T-helper 17 cell (primary cell): Measurements from ENCODE around the gene KLHL12. TPM values are rescaled to one million over a fixed set of nuclear protein-coding genes. Genes with fewer than 3 reads are reported as not detected.
A peak's percentile ranks its signal among the peaks of the same experiment; 100 is the strongest.

ENCODE experiments used
- ATAC-seq: fragments of 150-1000 bp; cut with Tn5 transposase; 2 replicates; pipeline ENCODE4 v1.10.0; 2021; ENCODE audit warnings: mild to moderate bottlenecking, moderate library complexity
- DNase-seq, 3 donors: peaks; one replicate each; pipeline versions ENCODE4 v3.0.0 to v3.0.0-alpha.2; 2020 to 2021
- H3K9me3 ChIP-seq: one replicate; pipeline ENCODE4 v1.7.0; 2013; ENCODE audit warnings: low read length, mild to moderate bottlenecking; ENCODE audit not compliant: control insufficient read depth, poor library complexity, severe bottlenecking
- H3K27ac Mint-ChIP-seq: one replicate; pipeline ENCODE4 v1.8.0; 2022; ENCODE audit warnings: mild to moderate bottlenecking, moderate library complexity, mixed read lengths
- H3K27me3 Mint-ChIP-seq: one replicate; pipeline ENCODE4 v1.8.0; 2022; ENCODE audit warnings: mixed read lengths
- H3K36me3 Mint-ChIP-seq: one replicate; pipeline ENCODE4 v1.8.0; 2022; ENCODE audit warnings: low read depth, mixed read lengths
- H3K4me1 Mint-ChIP-seq: one replicate; pipeline ENCODE4 v1.8.0; 2022; ENCODE audit warnings: mild to moderate bottlenecking, mixed read lengths
- H3K4me3 Mint-ChIP-seq: one replicate; pipeline ENCODE4 v1.8.0; 2022; ENCODE audit warnings: mild to moderate bottlenecking, moderate library complexity, mixed read lengths
- total RNA-seq, 4 donors: library from RNA in 2 of 4; stranded (reverse) in 2 of 4; gene quantifications; one replicate each; pipeline ENCODE4 v1.2.3 and lab custom pipeline; 2022 to 2026

The KLHL12 gene
- total RNA-seq, result 10 to 100 TPM; 16.7 to 21.1 TPM
- total RNA-seq (lab: John Stamatoyannopoulos, UW), result 34.3 to 62.9 reads per million in 2 donors

DNA sequence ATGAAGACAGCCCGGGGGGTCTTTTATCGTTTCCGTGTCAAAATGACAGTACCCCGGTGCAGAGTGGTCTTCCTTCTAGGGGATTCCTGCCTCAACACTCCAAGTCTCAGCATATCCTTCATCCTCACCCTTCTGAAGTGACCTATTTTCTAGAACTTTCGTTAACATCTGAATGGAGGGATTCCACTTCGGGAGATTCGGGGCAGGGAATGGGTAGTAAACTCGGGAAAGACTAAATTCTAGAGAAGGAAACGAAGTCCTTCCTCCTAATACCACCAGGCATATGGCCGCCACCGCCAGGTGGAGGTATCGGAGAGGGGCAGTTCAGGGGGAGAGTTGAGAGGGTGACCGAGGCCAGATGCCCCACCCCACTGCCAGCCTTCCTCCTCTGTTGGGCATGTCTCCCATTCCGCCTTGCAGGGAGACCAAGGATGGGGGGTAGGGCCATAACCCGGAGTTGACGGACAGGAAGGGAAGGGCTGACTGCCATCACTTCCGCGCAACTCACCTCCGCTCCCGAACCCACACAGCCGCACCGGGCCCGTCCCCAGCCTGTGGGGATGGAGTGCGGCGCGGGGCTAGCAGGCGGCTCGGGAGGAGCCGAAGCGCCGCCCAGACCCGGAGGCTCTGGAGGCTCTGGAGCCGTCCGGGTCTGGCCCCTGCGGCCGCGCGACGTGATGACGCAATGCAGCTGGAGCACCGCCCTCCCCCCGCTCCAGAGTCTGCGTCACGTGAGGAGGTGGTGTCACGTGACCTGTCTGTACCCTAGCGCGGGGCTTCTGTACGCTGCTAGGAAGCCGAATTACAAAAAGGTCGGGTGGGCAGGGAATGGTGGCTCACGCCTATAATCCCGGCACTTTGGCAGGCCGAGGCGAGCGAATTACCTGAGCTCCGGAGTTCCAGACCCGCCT lies at the start of gene KLHL12:
TSS of gene KLHL12 (minus strand) at position 654 of the 911 bp plus-strand sequence. CDS start 2,072 bp downstream, outside the sequence.
- no peaks in the 10 kb centered on the region for H3K27me3 Mint-ChIP-seq

DNA sequence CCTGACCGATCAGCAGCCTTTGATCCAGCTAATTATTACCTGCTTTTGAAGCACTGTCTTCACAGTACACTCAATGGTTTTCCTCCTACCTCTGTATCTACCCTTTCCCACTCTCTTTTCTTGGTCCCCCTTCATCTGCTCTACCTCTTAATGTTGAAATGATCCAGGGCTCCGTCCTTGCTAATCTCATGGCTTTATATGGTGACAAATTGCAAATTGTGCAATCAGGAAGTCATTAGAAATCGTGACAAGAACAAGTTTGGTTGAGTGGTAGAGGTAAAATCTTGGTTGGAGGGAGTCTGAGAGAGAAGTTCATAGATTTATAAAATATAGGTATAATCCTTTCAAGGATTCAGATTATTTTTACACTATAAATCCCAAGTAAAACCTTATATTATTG lies 49.6 kb upstream of the KLHL12 start:
- peaks cover 46% of the 10 kb centered on the region for H3K27me3 Mint-ChIP-seq
- H3K27ac Mint-ChIP-seq, result no peak overlapping the region
- no peak for DNase-seq
- no peak overlapping the region for H3K4me3 Mint-ChIP-seq
- H3K4me1 Mint-ChIP-seq, result peaks cover 3% of the 10 kb centered on the region
- H3K36me3 Mint-ChIP-seq, result peaks cover 8% of the 10 kb centered on the region
- no peak for ATAC-seq
- H3K9me3 ChIP-seq, result no peaks in the 10 kb centered on the region

More for the DNA sequence above, at the start of gene KLHL12:
- peaks cover 2% of the 10 kb centered on the region for H3K36me3 Mint-ChIP-seq
- peak; percentile 95 for ATAC-seq
- DNase-seq, result peak; percentile 87 to 91 (median 91)
- no peaks in the 10 kb centered on the region for H3K9me3 ChIP-seq
- peak within 1 kb of the TSS; percentile 93 for H3K4me3 Mint-ChIP-seq
- peaks cover 17% of the 10 kb centered on the region for H3K4me1 Mint-ChIP-seq
- H3K27ac Mint-ChIP-seq, result peak within 1 kb of the TSS; percentile 91

DNA sequence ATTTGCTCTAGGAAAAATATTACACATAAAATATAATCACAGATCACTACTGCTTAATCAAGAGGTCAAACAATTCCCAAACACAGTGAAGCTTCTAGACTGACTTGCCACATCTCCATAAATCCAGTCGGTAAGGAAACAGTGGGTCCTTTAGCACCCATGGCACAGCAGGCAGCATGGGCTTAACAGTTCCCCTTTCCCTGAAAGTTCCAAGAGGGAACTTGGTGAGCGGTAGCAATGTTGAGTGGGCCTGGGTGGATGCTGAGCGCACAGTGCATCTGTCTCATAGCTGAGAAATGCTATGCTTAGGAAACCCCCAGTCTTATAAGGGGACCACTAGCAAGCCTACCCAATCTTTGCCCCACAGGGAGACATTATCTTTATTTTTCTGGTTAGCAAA lies 47.8 kb upstream of the KLHL12 start:
- peaks cover 3% of the 10 kb centered on the region for H3K4me1 Mint-ChIP-seq
- peaks cover 38% of the 10 kb centered on the region for H3K27me3 Mint-ChIP-seq
- no peak overlapping the region for H3K4me3 Mint-ChIP-seq
- DNase-seq (no peak), ATAC-seq (no peak)
- H3K9me3 ChIP-seq, result no peaks in the 10 kb centered on the region
- no peak overlapping the region for H3K27ac Mint-ChIP-seq
- H3K36me3 Mint-ChIP-seq, result peaks cover 7% of the 10 kb centered on the region

DNA sequence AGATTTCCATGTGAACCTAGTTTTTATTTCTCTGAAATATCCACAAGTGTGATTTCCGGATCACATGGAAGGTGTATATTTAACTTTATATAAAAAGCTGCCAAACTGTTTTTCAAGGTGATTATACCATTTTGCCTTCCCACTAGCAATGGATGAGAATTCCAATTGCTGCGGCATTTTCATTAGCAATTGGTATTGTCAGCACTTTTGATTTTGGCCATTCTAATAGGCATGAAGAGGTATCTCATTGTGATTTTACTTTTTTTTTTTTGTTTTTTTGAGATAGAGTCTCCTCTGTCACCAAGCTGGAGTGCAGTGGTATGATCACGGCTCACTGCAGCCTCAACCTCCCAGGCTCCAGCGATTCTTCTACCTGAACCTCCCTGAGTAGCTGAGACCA lies 45.0 kb upstream of the KLHL12 start:
- ATAC-seq (no peak), DNase-seq (no peak)
- Mint-ChIP-seq H3K27ac (no peak overlapping the region), H3K4me3 (no peak overlapping the region), H3K27me3 (peaks cover 10% of the 10 kb centered on the region), H3K4me1 (peaks cover 17% of the 10 kb centered on the region), H3K36me3 (peaks cover 4% of the 10 kb centered on the region)
- no peaks in the 10 kb centered on the region for H3K9me3 ChIP-seq

DNA sequence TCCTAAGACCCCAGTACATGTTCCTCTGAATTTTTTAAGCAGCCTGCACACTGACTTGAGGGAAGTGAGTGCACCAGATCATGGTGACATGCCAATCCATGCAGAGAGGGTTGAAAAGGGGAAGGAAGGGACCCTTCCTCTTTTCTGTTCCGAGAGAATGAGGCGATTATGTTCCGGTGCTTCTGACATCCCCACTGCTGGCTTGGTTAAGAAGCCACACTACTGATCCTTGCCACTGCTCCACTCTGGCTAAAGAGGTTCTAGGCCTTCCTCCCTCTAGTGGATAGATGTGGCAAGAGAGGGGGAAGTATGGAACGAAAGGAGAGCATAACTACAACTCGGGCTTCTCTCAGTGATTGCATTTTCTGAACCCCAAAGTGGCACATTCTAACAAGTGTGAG lies 41.9 kb upstream of the KLHL12 start:
- no peak for DNase-seq
- peak; percentile 43 for ATAC-seq
- Mint-ChIP-seq H3K27ac (peak overlapping the region; percentile 86), H3K4me1 (peaks cover 27% of the 10 kb centered on the region), H3K27me3 (no peaks in the 10 kb centered on the region), H3K4me3 (no peak overlapping the region), H3K36me3 (peaks cover 3% of the 10 kb centered on the region)
- no peaks in the 10 kb centered on the region for H3K9me3 ChIP-seq

DNA sequence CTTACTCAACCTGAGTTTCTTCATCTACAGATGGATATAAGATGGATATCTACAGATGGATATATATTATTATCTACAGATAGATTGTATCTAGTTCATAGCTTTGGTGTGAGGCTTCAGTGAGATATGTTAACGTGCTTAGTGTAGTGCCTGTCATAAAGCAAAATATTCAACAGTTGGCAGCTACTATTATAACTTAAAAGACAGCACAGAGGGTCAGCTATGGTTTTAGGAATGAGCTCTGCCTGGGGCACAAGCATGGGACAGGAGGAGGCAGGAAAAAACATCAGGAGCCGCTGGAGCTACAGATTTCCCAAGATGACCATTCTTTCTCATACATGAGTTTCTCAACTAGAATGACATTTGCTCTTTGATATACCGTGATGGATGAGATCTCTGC lies 41.3 kb upstream of the KLHL12 start:
- Mint-ChIP-seq H3K4me3 (peak overlapping the region; percentile 87), H3K27ac (peak overlapping the region; percentile 86), H3K36me3 (peaks cover 5% of the 10 kb centered on the region), H3K4me1 (peaks cover 30% of the 10 kb centered on the region), H3K27me3 (no peaks in the 10 kb centered on the region)
- no peaks in the 10 kb centered on the region for H3K9me3 ChIP-seq
- ATAC-seq (no peak), DNase-seq (no peak)

DNA sequence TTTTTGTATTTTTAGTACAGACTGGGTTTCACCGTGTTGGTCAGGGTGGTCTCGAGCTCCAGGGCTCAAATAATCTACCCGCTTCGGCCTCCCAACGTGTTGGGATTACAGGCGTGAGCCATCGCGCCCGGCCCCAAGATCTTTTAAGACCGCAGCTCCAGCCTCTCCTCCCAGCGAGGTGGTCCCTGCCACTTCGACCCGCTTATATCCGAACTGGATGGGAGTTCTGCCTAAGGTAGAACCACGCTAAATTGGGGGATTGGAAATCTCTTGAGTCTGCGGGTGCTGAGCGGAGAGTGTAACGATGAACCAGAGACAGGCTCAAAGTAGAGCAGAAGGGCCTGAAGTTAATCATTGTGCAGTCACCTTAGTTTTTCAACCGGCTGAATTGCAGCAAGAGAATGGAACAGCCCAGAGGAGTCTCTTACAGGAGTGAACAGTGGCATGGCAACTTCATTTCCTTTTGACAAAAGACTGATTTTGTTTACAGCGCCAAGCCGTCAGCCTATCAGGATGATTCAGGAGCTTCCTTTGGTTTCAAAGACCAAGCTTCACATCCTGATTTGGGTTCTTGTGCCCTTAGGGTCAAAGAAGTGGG lies 40.7 kb upstream of the KLHL12 start:
- ATAC-seq (peak; percentile 16), DNase-seq (no peak)
- Mint-ChIP-seq H3K27ac (peak overlapping the region; percentile 86), H3K4me1 (peaks cover 30% of the 10 kb centered on the region), H3K36me3 (peaks cover 5% of the 10 kb centered on the region), H3K4me3 (peak overlapping the region; percentile 87), H3K27me3 (no peaks in the 10 kb centered on the region)
- no peaks in the 10 kb centered on the region for H3K9me3 ChIP-seq

DNA sequence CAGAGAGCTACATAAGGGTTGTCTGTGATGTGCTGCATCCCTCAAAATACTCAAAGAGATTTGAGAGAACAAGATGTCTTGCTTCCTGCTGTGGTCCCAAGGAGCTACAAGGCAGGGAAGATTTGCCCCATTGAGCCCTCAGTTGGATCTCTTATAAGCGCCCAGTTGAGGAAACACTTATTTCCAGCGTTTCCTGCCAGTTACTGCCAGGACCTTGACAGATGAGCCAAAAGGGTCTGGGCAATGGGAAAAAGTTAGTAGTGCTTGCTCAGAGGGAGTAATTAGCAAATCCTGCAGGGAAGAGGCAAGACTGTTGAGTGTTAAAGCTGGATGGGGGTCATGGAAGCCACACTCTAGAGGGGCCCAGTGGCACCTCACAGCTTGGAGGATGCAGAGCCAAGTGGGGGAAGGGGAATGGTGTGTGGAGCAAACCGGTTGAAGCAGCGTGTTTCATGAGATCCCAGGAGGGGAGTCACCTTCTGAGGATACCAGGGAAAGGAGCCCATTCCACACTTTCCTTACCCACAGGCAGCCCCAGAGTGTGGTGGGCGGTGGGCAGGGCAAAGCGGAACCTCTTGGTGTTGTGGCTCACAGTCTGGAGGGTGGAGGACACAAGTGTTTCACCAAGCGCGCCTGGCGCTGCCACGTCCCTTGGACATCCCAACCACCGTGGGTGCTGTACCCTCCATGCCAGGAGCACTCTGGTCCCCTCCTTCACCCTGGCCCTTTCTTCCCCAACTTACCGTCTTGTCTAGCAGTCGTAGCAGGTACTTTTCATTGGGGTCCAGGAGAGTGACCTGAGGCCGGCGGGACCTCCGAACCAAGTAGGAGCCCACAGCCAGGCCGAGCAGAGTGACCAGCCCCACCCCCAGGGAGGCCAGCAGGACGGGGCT lies 39.2 kb upstream of the KLHL12 start:
- Mint-ChIP-seq H3K4me1 (peaks cover 32% of the 10 kb centered on the region), H3K36me3 (peaks cover 5% of the 10 kb centered on the region), H3K27me3 (no peaks in the 10 kb centered on the region), H3K4me3 (peak overlapping the region; percentile 88), H3K27ac (peak overlapping the region; percentile 79)
- DNase-seq, result no peak
- no peaks in the 10 kb centered on the region for H3K9me3 ChIP-seq
- ATAC-seq, result no peak

DNA sequence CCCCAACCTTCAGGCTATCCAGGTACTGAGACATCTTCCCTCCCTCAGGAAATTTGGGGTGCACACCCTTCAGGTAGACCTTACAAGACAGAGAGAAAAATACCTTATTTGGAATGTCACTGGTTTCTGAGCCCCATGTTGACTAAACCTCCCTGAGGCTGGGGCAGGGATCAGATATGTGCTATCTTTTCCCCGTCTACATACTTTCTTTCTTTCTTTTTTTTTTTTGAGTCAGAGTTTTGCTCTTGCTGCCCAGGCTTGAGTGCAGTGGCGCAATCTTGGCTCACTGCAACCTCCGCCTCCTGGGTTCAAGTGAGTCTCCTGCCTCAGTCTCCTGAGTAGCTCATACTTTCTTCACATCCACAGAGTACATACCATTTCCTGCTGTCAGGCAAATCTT lies 38.4 kb upstream of the KLHL12 start:
- Mint-ChIP-seq H3K36me3 (peaks cover 5% of the 10 kb centered on the region), H3K4me1 (peaks cover 32% of the 10 kb centered on the region), H3K4me3 (no peak overlapping the region), H3K27me3 (no peaks in the 10 kb centered on the region), H3K27ac (peak overlapping the region; percentile 79)
- ATAC-seq (no peak), DNase-seq (no peak)
- H3K9me3 ChIP-seq, result no peaks in the 10 kb centered on the region

DNA sequence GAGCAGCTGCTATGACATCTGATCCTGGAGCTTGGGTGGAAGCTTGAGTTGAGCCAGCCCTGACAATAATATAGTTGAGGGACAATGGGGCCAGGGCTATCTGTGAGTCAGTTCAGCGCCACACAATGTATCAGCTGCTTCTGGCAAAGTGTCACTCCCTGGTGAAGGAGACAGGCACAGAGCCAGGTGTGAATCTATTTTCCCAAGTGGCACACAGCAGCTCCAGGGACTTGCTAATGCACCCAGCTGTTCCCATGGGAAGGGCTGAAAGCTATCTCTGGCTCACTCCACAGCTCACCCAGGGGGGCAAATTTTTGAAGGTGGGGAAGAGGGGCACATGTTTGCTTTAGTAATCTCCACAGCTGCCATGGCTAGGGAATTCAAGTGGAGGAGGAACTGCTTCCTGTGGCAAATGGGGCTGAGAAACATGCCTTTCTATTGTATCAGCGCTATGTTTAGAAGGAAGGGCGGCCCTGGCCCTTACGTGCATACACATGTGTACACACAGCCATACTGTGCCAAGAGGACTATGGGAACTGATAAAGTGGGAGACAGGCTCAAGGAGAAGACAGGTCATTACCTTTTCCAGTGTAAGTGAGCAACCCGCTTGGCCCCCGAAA lies 37.9 kb upstream of the KLHL12 start:
- DNase-seq, result no peak
- Mint-ChIP-seq H3K27me3 (no peaks in the 10 kb centered on the region), H3K36me3 (peaks cover 5% of the 10 kb centered on the region), H3K4me3 (no peak overlapping the region), H3K27ac (peak overlapping the region; percentile 79), H3K4me1 (peaks cover 32% of the 10 kb centered on the region)
- no peak for ATAC-seq
- H3K9me3 ChIP-seq, result no peaks in the 10 kb centered on the region

DNA sequence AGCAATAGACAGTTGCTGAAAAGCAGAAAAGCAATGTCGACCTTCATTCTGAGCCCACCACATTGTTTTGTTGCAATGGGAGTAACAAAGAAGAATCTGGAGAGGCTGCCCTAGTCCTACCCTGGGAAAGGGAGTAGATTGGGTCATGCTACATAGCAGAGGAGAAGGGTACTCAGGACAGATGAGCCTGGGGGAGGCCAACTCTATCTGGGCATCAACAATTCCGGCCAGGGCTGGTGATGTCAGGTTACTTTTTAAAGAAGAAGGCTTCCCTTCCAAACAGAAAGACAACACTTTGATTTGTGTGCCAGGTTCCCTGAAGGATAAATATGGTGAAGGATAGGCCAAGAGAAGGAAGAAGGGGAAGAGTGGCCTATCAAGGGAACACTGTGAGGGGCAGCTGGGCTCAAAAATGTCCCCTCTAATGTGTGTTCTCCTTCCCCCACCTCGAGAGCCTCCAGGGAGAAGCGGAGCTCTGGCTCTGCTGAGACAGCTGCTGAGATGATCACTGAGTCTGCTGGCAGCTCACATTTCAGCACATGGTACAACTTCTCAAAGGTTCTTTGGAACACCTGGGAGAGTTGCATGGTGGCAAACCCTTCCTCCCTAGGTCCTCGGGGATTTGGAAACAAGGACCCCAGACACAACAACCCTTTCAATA lies 34.3 kb upstream of the KLHL12 start:
- ATAC-seq, result no peak
- Mint-ChIP-seq H3K27ac (no peak overlapping the region), H3K27me3 (no peaks in the 10 kb centered on the region), H3K4me3 (no peak overlapping the region), H3K36me3 (peaks cover 5% of the 10 kb centered on the region), H3K4me1 (peaks cover 29% of the 10 kb centered on the region)
- no peak for DNase-seq
- no peaks in the 10 kb centered on the region for H3K9me3 ChIP-seq

DNA sequence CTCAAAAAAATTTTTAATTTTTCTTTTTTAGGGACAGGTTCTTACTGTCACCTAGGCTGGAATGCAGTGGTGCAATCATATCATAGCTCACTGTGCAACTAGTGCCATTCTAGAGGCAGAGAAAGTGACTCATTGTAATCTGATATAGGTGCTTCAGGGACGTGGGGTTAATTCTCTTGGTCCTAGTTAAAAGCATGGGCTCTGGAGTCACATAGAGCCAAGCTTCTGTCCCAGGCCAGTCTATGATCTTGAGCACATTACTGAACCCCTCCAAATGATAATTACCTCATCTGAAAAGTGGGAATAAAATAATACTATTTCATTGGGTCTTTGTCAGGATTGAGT lies 32.2 kb upstream of the KLHL12 start:
- no peaks in the 10 kb centered on the region for H3K27me3 Mint-ChIP-seq
- peak overlapping the region; percentile 98 for H3K27ac Mint-ChIP-seq
- H3K36me3 Mint-ChIP-seq, result peaks cover 4% of the 10 kb centered on the region
- peaks cover 27% of the 10 kb centered on the region for H3K4me1 Mint-ChIP-seq
- no peaks in the 10 kb centered on the region for H3K9me3 ChIP-seq
- DNase-seq (no peak), ATAC-seq (no peak)
- no peak overlapping the region for H3K4me3 Mint-ChIP-seq
